GM19397 (cell line): ENCODE data around the gene DUSP18.
"Not testable (repeated sequence)": the region's sequence is repeated elsewhere in the genome, so short reads cannot be mapped to it uniquely, and the experiment has no call there.

Source experiments
- ATAC-seq: cut with Tn5 transposase; IDR thresholded peaks from one replicate; pipeline ENCODE4 v1.9.1; 2021; ENCODE audit warnings: mild to moderate bottlenecking, moderate library complexity; ENCODE audit not compliant: unreplicated experiment

DUSP18 gene

GRCh38 chr22:30679895-30680690 lies 12.4 kb upstream of the DUSP18 start:
- not testable (repeated sequence) for ATAC-seq

- ATAC-seq: not testable (repeated sequence)
Measured at GRCh38 chr22:30676565-30676964, 8.9 kb upstream of the DUSP18 start.

- no peak for ATAC-seq
Measured at GRCh38 chr22:30675436-30675835, 7.8 kb upstream of the DUSP18 start.

GRCh38 chr22:30674482-30674881 lies 6.8 kb upstream of the DUSP18 start:
- ATAC-seq: no peak

- ATAC-seq: no peak
Measured at GRCh38 chr22:30673136-30673535, 5.5 kb upstream of the DUSP18 start.

- no peak for ATAC-seq
Measured at GRCh38 chr22:30671071-30671470, 3.4 kb upstream of the DUSP18 start.

- ATAC-seq: no peak
Measured at GRCh38 chr22:30668386-30668710, 673 bp upstream of the DUSP18 start.

- ATAC-seq: no peak
Measured at GRCh38 chr22:30667107-30667493, 575 bp downstream of the DUSP18 start.

- no peak for ATAC-seq
Measured at GRCh38 chr22:30665786-30666185, 1.9 kb downstream of the DUSP18 start.

GRCh38 chr22:30665266-30665665 lies 2.4 kb downstream of the DUSP18 start:
- no peak for ATAC-seq

GRCh38 chr22:30664798-30665197 lies 2.9 kb downstream of the DUSP18 start:
- no peak for ATAC-seq

- ATAC-seq: no peak
Measured at GRCh38 chr22:30662040-30662439, 5.6 kb downstream of the DUSP18 start.

- no peak for ATAC-seq
Measured at GRCh38 chr22:30655532-30655931, 12.1 kb downstream of the DUSP18 start.

GRCh38 chr22:30654361-30654760 lies 13.3 kb downstream of the DUSP18 start:
- ATAC-seq: no peak

- ATAC-seq: no peak
Measured at GRCh38 chr22:30652852-30653251, 14.8 kb downstream of the DUSP18 start.

GRCh38 chr22:30650508-30651116 lies 17.1 kb downstream of the DUSP18 start:
- no peak for ATAC-seq

- ATAC-seq: no peak
Measured at GRCh38 chr22:30649430-30650007, 18.2 kb downstream of the DUSP18 start.

GRCh38 chr22:30648825-30649224 lies 18.9 kb downstream of the DUSP18 start:
- no peak for ATAC-seq

- ATAC-seq: no peak
Measured at GRCh38 chr22:30647536-30647935, 20.1 kb downstream of the DUSP18 start.

GRCh38 chr22:30646518-30647160 lies 21.0 kb downstream of the DUSP18 start:
- no peak for ATAC-seq

- ATAC-seq: no peak
Measured at GRCh38 chr22:30643055-30643875, 24.4 kb downstream of the DUSP18 start.
